Lung (tissue), 12 donors: ENCODE data around the gene ADGRF3. TPM values are rescaled to one million over a fixed set of nuclear protein-coding genes. Genes with fewer than 3 reads are reported as not detected.

Experiments used
- ATAC-seq: fragments of 200-7000 bp; cut with Tn5 transposase; one replicate; pipeline ENCODE4 v1.9.1; 2020; ENCODE audit warnings: moderate number of reproducible peaks; ENCODE audit not compliant: insufficient read depth, low FRiP score
- DNase-seq, 3 donors: peaks; one replicate each; pipeline ENCODE4 v3.0.0-alpha.2; 2013 to 2017
- H3K27ac ChIP-seq, 2 donors: one replicate each; pipeline ENCODE4 v1.5.1; 2013; ENCODE audit warnings: mild to moderate bottlenecking in 2 of 2, moderate library complexity in 2 of 2, control low read depth in 1 of 2, inconsistent platforms in 1 of 2, low read depth in 1 of 2, low read length in 1 of 2
- H3K27me3 ChIP-seq, 3 donors: one replicate each; pipeline ENCODE4 v1.5.1; 2013; ENCODE audit warnings: low read length in 2 of 3; ENCODE audit not compliant: control insufficient read depth in 3 of 3, insufficient read depth in 3 of 3
- H3K36me3 ChIP-seq, 4 donors: one replicate each; pipeline ENCODE4 v1.5.1; 2013; ENCODE audit warnings: low read length in 4 of 4, mild to moderate bottlenecking in 1 of 4, moderate library complexity in 1 of 4; ENCODE audit not compliant: control insufficient read depth in 4 of 4, insufficient read depth in 4 of 4
- H3K4me1 ChIP-seq, 5 donors: one replicate each; pipeline ENCODE4 v1.5.1; 2013; ENCODE audit warnings: low read length in 5 of 5, mild to moderate bottlenecking in 2 of 5, moderate library complexity in 1 of 5; ENCODE audit not compliant: control insufficient read depth in 5 of 5, insufficient read depth in 5 of 5
- H3K4me3 ChIP-seq: one replicate; pipeline ENCODE4 v1.5.1; 2013; ENCODE audit warnings: mild to moderate bottlenecking, control low read depth, moderate library complexity
- H3K9ac ChIP-seq, 2 donors: one replicate each; pipeline ENCODE4 v1.5.1; 2013; ENCODE audit warnings: low read length in 2 of 2, control low read depth in 1 of 2; ENCODE audit not compliant: insufficient read depth in 1 of 2
- H3K9me3 ChIP-seq, 4 donors: one replicate each; pipeline ENCODE4 v1.5.1; 2013; ENCODE audit warnings: low read length in 3 of 4, mild to moderate bottlenecking in 1 of 4, moderate library complexity in 1 of 4; ENCODE audit not compliant: control insufficient read depth in 4 of 4, insufficient read depth in 3 of 4
- WGBS, 2 donors: extraction: QIAGEN DNeasy Blood & Tissue Kit; methylation state at CpG; one replicate each; pipeline ENCODE4 v1.1.7; 2013; 5-methylcytosine and 5-hydroxymethylcytosine counted together
- polyA plus RNA-seq, 2 donors: library from polyadenylated mRNA; stranded (reverse); fragments of 200-250 nt; gene quantifications; one replicate each; pipeline ENCODE4 v1.2.1, GENCODE V29; 2013
- total RNA-seq, 2 donors: library from RNA; depleted of rRNA in 1 of 2; stranded (reverse); fragments of >200 nt in 1 of 2; gene quantifications; one replicate each; pipeline ENCODE4 v1.2.1, GENCODE V29; 2014 to 2021
- TF ChIP-seq, protein P1 (sequence below): IDR thresholded peaks from 2 replicates; pipeline ENCODE4 v1.5.1; 2012; ENCODE audit warnings: mild to moderate bottlenecking; ENCODE audit errors: control extremely low read depth, extremely low read depth
- donor health status: control.
- donor health status: control.
- donor health status: Bipolar disorder and iron deficiency.
- donor health status: healthy.
- donor health status: DM: yes; HTN: yes; CAD: no.

The ADGRF3 gene
- total and polyA plus RNA-seq, 4 donors: 0.10 to 3.9 (median 0.24) TPM

DNA sequence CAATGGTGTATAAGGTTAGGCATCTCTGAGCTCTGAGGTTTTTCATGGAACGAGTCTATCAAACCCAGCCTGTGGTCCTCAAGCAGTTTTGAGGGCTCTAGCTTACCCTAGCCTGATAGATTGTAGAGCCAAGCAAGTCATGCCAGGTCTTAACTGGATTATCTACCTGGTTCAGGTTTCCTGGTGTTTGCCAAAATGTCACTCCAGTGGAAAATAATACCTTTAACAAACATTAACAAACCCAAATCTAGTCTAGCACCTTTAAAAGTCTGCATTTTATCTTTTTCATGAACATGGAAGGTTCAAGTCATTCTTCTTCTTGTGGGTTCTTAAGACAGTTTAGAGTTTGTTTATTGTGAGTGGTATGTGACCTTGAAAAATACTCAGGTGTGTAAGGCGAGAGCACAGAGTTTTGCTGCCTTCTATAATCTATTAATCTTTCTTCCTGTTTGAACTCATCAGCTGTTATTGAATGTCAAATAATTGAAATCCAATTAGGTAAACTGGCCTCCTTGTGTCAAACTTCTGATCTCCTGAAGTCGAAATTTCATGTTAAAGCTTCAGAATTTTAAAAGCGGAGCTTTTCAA, 13.4 kb upstream of the ADGRF3 start:
- H3K27ac ChIP-seq: no peak overlapping the region
- no peaks in the 10 kb centered on the region for H3K27me3 ChIP-seq
- no peak overlapping the region for H3K9ac ChIP-seq
- ATAC-seq (no peak), DNase-seq (no peak)
- TF ChIP-seq, protein P1, sequence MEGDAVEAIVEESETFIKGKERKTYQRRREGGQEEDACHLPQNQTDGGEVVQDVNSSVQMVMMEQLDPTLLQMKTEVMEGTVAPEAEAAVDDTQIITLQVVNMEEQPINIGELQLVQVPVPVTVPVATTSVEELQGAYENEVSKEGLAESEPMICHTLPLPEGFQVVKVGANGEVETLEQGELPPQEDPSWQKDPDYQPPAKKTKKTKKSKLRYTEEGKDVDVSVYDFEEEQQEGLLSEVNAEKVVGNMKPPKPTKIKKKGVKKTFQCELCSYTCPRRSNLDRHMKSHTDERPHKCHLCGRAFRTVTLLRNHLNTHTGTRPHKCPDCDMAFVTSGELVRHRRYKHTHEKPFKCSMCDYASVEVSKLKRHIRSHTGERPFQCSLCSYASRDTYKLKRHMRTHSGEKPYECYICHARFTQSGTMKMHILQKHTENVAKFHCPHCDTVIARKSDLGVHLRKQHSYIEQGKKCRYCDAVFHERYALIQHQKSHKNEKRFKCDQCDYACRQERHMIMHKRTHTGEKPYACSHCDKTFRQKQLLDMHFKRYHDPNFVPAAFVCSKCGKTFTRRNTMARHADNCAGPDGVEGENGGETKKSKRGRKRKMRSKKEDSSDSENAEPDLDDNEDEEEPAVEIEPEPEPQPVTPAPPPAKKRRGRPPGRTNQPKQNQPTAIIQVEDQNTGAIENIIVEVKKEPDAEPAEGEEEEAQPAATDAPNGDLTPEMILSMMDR: no peak
- WGBS, 2 donors: 93 to 94% methylated on average over 4 of the region's 4 CpGs
- no peaks in the 10 kb centered on the region for H3K9me3 ChIP-seq
- no peak overlapping the region for H3K4me3 ChIP-seq
- H3K4me1 ChIP-seq: peaks cover 0 to 1% (median 0%) of the 10 kb centered on the region in 5 donors
- H3K36me3 ChIP-seq: peaks cover 0 to 5% (median 0%) of the 10 kb centered on the region in 4 donors

DNA sequence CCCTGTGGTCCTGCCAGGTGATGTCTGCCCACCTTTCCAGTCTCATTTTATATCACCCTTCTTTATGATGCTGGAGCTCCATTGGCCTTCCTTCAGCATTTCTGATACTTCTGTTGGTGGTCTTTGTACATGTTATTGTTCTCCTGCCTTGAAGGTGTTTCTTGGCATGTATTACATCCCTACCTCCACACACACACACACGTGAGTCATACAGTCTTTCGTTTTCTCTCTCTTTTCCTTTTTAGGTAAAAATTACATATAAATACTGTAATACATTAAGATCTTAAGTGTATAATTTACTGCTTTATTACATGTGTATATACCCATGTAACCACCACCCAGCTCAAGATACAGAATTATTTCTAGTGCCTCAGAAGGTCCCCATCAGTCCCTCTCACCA, 10.2 kb upstream of the ADGRF3 start:
- TF ChIP-seq, protein P1: no peak
- Histone ChIP-seq H3K36me3 (peaks cover 0 to 5% (median 0%) of the 10 kb centered on the region in 4 donors), H3K9me3 (no peaks in the 10 kb centered on the region), H3K27me3 (no peaks in the 10 kb centered on the region), H3K9ac (no peak overlapping the region), H3K27ac (no peak overlapping the region), H3K4me1 (peaks cover 0 to 3% (median 0%) of the 10 kb centered on the region in 5 donors), H3K4me3 (no peak overlapping the region)
- WGBS, 2 donors: 89 to 91% methylated on average over 2 of the region's 2 CpGs
- ATAC-seq (no peak), DNase-seq (no peak)

DNA sequence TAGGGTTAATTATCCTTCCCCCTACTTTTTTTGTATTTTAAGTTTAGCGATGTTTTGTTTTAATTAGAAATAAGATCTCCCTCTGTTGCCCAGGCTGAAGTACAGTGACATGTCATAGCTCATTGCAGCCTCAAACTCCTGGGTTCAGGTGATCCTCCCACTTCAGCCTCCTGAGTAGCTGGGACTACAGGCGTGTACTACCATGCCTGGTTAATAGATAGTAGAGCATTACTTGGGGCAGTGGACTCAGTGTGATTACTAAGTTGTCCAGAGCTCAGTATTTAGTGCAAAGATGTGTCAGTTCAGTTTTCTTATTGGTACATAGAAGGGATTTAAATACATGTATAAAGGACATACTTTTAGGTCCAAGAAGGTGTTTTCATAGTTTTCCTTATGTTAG, 9.5 kb upstream of the ADGRF3 start:
- no peak overlapping the region for H3K27ac ChIP-seq
- H3K4me1 ChIP-seq: peaks cover 0 to 3% (median 0%) of the 10 kb centered on the region in 5 donors
- peaks cover 0 to 5% (median 0%) of the 10 kb centered on the region in 4 donors for H3K36me3 ChIP-seq
- ATAC-seq: no peak
- TF ChIP-seq, protein P1: no peak
- H3K9ac ChIP-seq: no peak overlapping the region
- H3K27me3 ChIP-seq: no peaks in the 10 kb centered on the region
- no peak overlapping the region for H3K4me3 ChIP-seq
- H3K9me3 ChIP-seq: no peaks in the 10 kb centered on the region
- WGBS, 2 donors: 96 to 97% methylated on average over 2 of the region's 2 CpGs
- no peak for DNase-seq
